HG03108 (cell line): ENCODE results near the gene PCNP.
"Not testable (repeated sequence)": the region's sequence is repeated elsewhere in the genome, so short reads cannot be mapped to it uniquely, and the experiment has no call there.

Experiments used
- ATAC-seq: cut with Tn5 transposase; IDR thresholded peaks from one replicate; pipeline ENCODE4 v1.9.1; 2021; ENCODE audit warnings: moderate library complexity; ENCODE audit not compliant: unreplicated experiment

Gene PCNP, protein sequence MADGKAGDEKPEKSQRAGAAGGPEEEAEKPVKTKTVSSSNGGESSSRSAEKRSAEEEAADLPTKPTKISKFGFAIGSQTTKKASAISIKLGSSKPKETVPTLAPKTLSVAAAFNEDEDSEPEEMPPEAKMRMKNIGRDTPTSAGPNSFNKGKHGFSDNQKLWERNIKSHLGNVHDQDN

DNA sequence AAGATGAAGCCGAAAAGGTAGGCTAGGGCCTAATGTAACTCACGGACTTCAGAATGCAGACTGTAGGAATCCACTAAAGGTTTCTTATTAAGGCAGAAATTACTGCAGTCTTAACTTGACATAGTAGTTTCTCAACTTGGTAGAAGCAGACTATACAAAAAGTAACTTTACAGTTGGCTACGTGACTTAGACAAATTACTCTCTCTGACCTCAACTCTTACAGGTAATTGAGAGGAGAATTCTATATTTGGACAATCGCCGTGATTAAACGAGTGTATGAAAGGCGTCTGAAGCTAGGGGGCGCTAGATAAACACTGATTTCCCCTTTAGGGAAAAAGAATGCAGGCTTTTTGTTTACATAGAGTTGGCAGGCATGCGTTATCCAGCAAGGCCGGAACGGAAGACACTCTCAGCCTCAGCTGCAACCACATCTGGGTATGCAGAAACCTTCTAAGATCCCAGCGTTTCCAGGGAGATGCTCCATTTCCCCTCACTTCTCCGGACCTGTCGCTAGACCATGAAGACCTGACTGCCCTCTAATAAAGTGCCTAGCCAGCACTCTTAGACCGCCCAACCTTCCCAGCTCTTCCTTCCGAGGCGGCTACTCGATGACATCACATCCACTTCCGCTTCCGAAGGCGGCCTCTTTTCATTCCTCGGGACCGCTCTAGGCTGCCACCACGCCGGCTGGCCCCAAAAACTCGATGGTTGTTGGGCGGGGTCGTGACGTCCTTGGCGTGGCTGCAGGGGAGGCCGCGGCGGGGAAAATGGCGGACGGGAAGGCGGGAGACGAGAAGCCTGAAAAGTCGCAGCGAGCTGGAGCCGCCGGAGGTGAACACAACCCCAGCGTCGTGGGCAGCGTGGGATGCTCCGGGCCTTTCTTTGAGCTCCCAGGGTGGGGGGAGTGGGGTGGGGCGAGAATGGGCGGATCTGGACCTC, at the start of gene PCNP:
PCNP (plus strand) TSS at position 732 of the 939 bp plus-strand sequence; CDS start at position 768, 36 bp downstream.
- peak; percentile 90 for ATAC-seq

DNA sequence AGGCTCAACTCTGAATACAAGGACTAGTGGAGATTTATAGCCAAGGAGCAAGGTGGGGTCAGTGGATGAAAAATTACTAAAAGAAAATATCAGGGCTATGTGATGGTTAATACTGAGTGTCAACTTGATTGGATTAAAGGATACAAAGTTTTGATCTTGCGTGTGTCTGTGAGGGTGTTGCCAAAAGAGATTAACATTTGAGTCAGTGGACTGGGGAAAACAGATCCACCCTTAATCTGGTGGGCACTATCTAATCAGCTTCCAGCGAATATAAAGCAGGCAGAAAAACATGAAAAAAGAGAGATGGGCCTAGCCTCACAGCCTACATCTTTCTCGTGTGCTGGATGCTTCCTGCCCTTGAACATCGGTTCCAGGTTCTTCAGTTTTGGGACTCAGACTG, 46.5 kb upstream of the PCNP start:
- ATAC-seq = no peak

DNA sequence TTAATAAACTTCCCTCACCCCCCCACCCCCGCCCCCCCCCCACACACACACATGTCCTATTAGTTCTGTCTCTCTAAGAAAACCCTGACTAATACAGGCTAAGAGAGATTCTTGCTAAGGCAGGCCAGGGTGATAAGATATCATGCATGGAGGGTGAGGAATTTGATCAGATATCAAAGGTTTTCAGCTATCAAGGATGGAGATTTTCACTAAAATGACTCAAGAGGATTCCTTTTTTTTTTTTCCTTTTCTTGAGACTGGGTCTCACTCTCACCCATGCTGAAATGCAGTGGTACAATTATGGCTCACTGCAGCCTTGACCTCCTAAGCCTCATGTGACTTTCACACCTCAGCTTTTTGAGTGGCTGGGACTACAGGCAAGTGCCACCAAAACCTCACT, 46.1 kb upstream of the PCNP start:
- no peak for ATAC-seq

DNA sequence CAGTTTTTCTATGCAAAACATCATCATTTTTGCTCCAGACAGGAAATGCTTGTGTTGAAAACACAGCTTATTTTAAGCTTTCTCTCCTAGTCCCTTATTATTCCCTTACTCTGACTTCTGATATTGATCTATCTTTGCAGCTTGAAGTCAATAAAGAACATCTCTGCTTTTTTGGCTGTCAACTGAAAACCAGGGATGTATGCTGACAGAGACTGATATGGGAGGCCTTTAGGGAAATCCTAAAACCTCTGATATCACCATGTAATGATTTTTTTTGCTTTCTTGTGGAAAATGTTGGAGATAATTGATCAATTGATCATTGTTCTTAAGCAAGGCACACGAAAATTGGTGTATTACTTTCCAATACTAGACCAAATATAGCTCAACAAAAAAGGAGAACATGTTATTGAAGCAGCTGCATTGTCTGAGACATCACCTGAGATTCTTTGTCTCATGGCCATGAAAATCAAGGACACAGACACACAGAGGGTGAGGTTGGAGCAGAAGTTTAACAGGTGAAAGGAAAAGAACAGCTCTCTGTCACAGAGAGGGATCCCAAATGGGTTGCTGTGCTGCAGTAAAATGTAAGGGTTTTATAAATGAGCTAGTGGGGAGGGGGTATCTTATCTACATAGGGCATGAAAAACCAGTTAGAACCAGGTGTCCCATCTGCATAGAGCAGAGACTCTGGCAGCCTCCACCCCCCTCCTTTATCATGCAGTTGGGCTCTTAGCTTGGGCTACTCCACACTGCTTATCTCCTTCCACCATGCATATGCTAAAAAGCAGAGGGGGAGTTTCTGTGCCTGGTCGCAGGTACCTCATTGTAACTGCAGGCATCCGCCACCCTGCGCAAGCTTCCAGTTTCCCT, 43.9 kb upstream of the PCNP start:
- ATAC-seq = no peak

DNA sequence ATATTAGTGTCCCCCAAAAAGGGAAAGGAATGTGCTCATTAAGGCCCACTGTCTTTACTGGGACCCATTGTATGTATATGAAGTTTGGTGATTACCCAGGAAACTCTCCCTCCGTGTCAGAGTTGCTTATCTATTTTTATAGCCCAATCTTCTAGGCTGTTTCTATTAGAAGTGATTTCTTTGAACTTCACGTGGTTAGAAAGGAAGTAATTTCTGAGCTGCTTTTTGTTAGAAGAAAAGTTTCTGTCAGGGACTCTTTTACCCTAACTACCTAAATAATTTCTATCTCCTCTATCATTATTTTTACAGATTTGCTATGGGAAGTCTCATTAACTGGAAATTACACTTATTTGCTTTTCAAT, 43.3 kb upstream of the PCNP start:
- no peak for ATAC-seq

DNA sequence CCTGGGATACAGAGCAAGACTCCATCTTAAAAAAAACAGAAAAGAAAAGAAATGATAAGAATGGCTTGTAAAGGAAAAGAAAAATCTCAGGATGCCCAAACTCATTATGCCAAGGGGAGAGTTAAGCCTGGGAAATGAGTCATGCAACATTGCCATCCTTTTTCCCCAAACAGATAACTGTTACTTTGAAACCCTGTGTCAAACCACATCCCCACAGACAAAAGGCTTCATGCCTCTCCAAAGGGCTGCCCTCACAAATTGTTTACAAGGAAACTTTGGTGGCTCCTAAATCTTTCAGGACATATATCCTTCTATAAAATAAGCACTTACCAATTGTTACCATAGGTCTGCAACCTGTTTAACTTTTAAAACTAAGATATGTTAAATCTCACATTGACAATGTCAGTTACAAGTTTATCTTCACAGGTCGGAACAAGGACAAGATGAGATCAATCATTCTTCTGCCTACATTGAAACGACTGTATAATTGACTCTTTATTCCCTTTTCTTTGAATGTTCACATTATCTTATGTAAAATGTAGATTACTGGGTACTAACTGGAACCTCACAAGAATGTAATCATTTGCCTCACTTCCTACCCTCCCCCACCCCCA, 42.4 kb upstream of the PCNP start:
- ATAC-seq = no peak

DNA sequence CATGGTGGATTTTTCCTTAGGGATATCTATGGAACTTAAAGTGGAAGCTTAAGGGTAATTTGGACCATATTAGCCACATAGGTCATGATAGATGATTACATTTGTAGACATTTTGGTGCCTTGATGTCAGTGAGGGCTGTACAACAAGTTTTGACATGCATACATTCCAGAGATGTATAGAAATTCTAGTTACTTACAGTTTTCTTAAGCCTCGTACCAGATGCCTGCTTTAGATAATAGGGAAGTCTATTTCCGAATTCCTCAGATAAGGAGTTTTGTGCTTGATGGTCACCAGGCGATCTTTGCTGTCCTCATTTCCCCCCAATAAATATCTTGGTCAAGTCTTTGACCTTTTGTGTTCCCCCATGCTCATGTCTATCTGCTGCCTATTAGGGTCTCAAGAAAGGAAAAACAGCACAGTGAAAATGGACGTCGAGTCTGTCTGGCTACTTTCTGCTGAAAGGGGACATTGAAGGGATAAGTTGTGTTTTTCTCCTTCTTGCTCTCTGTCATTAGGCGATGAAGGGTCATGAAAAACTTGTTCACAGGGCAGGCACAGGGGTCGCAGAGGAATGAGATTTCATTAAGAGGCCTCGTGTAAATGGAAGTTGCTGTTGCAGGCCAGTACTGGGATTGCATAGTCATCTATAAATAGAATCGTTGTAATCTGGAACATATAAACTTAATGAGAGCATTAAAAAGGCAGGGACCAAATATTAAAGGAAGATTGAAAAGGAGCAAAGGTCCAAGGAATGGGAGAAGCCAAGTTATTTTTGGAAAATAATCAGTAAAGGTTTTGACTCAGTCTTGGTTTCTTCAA, 41.0 kb upstream of the PCNP start:
- ATAC-seq = no peak

DNA sequence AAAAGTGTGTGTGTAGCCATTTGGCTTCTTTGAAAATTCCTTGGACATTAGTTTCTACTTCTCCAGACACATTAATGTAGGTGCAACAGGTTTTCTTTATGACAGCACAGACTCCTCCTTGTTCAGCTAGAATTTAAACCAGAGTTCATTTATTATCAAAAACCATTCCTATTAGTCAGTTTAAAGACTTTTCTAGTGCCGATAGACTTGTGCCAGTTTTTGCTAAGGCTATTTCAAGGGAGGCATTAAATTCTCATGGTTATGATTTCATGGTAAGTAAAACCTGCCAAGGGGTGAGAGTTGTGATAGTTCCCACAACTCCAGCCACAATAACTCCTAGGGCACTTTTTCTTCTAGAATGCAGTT, 40.4 kb upstream of the PCNP start:
- no peak for ATAC-seq

DNA sequence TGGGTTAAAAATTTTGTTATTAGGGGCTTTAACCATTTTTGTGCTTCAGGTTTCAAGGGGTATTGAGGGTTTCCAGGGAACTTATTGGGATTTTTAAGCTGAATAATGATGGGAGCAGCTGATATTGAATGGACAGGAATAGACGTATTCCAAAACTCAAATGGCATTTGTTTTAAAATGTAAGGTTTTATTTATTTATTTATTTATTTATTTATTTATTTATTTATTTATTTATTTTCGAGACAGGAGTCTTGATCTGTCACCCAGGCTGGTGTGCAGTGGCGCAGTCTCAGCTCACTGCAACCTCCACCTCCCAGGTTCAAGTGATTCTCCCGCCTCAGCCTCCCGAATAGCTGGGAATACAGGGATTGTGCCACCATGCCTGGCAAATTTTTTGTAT, 38.8 kb upstream of the PCNP start:
- no peak for ATAC-seq

DNA sequence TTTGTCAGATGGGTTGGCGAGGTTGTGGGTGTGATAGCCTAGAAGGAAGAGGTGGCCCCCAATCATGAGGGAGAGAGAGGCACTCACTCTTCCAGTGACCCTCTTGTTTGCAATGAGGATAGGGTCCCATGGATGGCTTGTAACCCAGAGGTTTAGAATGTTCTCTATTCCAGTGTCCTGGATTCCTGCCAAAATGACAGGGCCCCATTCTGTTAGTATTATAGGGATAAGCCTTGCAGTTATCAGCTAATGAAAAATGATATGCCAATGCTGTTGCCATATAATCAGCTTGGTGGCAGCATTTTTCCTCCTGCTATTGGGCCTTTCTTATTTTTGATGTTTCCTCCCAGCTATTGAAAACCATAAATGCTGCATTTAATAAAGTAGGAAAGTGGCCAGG, 37.7 kb upstream of the PCNP start:
- no peak for ATAC-seq

DNA sequence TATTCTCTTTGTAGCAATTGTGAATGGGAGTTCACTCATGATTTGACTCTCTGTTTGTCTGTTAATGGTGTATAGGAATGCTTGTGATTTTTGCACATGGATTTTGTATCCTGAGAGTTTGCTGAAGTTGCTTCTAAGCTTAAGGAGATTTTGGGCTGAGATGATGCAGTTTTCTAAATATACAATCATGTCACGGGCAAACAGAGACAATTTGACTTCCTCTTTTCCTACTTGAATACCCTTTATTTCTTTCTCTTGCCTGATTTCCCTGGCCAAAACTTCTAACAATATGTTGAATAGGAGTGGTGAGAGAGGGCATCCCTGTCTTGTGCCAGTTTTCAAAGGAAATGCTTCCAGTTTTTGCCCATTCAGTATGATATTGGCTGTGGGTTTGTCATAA, 37.0 kb upstream of the PCNP start:
- not testable (repeated sequence) for ATAC-seq

DNA sequence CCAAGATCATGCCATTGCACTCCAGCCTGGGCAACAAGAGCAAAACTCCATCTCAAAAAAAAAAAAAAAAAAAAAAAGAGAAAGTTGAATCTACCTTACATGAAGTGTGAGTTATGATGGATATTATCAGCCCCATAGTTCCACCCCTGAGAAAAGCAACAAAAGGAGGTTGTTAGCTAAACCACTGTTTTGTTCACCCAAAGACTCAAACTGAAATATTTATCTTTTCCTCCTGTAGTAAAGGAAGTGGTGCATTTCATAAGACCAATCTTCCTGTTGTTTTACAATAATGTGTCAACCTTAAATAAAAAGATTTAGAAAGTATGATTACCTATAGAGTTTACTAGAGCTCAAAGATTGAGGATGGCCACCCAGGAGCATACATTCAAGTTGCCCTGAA, 31.0 kb upstream of the PCNP start:
- ATAC-seq = no peak

DNA sequence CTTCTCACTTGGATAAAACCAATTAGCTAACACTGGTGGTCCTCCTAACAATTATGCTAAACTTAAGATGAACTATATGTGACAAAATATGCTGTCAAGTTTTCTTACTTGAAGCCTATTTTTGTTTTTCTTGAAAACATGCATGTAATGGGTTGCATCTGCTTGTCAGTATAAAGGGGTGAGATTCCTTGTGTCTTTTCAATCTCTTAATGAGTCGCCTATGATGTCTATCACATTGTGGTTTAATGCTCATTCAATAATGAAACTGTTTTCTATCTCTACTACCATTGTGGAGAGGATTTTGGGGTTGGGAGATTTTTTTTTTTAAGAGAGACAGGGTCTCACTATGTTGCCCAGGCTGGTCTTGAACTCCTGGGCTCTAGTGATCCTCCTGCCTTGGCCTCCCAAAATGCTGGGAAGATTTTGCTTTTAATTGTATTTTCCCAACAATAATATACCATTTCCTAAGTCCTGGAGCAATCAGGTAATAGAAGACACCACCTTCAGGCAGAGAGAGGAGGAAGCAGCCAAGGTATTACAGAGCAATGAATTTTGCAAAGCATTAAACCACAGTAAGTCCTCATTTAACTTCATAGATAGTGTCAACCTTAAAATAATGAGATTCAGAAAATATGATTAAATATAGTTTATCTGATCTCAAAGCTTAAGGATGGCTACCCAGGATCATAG, 29.7 kb upstream of the PCNP start:
- ATAC-seq = no peak

DNA sequence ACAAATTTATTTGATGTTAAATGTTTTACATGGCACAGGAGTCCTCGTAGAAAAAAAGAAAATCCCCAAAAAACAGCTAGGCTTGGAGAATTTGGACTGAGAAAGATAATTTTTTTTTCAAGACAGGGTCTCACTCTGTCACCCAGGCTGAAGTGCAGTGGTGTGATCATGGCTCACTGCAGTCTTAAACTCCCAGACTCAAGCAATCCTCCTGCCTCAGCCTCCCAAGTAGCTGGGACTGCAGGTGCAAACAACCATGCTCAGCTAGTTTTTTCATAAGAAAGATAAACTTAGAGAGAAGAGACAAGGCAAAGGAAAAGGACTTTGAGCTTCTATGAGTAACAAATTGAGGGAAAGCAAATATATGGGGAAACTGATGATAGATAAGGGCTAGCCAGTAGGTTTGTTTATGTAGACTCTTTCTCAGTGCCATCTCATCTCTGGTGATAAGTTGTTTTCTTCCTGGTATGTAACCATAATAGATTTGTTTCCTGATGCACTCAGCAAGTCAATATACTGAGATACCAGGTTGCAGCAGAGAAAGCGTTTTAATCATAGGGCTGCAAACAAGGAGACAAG, 25.4 kb upstream of the PCNP start:
- ATAC-seq = no peak

DNA sequence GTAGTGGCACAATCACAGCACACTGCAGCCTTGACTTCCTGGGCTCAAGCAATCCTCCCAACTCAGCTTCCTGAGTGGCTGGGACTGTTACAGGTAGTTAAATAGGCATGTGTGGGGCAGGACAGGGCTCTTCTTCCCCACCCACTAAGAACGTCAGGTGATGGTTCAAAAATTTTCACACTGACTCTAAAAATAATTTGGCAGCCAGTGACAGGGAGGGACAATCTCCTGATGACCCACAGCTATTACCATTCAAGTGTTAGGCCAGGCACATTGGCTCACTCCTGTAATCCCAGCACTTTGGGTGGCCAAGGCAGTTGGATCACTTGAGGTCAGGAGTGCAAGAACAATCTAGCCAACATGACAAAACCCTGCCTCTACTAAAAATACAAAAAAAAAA, 24.5 kb upstream of the PCNP start:
- no peak for ATAC-seq

DNA sequence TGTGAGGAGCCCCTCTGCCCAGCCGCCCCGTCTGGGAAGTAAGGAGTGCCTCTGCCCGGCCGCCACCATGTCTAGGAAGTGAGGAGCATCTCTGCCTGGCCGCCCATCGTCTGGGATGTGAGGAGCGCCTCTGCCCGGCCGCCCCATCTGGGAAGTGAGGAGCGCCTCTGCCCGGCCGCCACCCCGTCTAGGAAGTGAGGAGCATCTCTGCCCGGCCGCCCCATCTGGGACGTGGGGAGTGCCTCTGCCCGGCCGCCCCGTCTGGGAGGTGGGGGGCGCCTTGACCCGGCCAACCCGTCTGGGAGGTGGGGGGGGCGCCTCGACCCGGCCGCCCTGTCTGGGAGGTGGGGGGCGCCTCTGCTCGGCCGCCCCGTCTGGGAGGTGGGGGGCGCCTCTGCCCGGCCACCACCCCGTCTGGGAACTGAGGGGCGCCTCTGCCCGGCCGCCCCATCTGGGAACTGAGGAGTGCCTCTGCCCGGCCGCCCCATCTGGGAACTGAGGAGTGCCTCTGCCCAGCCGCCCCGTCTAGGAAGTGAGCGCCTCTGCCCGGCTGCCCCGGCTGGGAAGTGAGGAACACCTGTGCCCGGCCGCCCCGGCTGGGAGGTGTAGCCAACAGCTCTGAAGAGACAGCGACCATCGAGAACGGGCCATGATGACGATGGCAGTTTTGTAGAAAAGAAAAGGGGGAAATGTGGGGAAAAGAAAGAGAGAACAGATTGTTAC, 22.5 kb upstream of the PCNP start:
- not testable (repeated sequence) for ATAC-seq

DNA sequence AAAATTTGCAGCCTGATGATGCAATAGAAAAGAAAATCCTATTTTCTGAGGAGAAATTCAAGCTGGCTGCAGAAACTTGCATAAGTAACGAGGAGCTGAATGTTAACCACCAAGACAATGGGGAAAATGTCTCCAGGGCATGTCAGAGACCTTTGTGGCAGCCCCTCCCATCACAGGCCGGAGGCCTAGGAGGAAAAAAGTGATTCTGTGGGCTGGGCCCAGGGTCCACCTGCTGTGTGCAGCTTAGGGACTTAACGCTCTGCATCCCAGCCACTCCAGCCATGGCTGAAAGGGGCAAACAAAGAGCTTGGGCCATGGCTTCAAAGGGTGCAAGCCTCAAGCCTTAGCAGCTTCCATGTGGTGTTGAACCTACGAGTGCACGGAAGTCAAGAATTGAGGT, 20.6 kb upstream of the PCNP start:
- ATAC-seq = not testable (repeated sequence)

DNA sequence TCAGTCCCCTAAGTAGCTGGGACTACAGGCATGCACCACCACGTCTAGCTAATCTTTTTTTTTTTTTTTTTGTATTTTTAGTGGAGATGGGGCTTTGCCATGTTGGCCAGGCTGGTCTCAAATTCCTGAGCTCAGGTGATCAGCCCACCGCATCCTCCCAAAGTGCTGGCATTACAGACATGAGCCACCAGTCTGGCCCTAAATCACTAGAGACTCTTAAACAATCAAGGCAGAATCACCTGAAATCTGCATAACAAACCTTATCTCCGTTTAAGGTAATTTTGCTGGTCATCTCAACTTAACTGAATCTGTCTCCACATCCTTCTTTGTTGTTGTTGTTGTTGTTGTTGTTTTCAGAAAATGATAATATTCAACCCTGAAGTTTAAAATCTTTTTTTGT, 17.9 kb upstream of the PCNP start:
- no peak for ATAC-seq
